Stomach (tissue), 4 donors: ENCODE results near the gene RPRML.

Experiments
- POLR2AphosphoS5 ChIP-seq, 3 donors: sonication (generic); formaldehyde crosslinking; IDR thresholded peaks; one replicate each; pipeline ENCODE4 v1.6.1; 2016; ENCODE audit warnings: antibody characterized with exemption in 3 of 3
- TF ChIP-seq, protein P1 (sequence below), 7 experiments: fragments of 450-650 bp in 4 of 7; fragments of 200-600 bp in 3 of 7; sonication (generic) in 3 of 7; IDR thresholded peaks; one replicate each; pipeline ENCODE4 v1.5.1; 2016 to 2019; ENCODE audit warnings: antibody characterized with exemption in 7 of 7, control low read depth in 2 of 7, mild to moderate bottlenecking in 1 of 7

- TF ChIP-seq, protein P1, sequence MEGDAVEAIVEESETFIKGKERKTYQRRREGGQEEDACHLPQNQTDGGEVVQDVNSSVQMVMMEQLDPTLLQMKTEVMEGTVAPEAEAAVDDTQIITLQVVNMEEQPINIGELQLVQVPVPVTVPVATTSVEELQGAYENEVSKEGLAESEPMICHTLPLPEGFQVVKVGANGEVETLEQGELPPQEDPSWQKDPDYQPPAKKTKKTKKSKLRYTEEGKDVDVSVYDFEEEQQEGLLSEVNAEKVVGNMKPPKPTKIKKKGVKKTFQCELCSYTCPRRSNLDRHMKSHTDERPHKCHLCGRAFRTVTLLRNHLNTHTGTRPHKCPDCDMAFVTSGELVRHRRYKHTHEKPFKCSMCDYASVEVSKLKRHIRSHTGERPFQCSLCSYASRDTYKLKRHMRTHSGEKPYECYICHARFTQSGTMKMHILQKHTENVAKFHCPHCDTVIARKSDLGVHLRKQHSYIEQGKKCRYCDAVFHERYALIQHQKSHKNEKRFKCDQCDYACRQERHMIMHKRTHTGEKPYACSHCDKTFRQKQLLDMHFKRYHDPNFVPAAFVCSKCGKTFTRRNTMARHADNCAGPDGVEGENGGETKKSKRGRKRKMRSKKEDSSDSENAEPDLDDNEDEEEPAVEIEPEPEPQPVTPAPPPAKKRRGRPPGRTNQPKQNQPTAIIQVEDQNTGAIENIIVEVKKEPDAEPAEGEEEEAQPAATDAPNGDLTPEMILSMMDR (IDR thresholded peaks at IDR 0.05) = no peak
- TF ChIP-seq POLR2AphosphoS5 (IDR thresholded peaks at IDR 0.05) = no peak
Observed at GRCh38 chr17:46930051-46930450, 49.0 kb downstream of the RPRML start.
